Embryonic facial prominence (tissue), 1 donor: ENCODE measurements around the gene GAS6.
"Not testable (repeated sequence)": the region's sequence is repeated elsewhere in the genome, so short reads cannot be mapped to it uniquely, and the experiment has no call there.

Source experiments
- DNase-seq: peaks from one replicate; pipeline ENCODE4 v3.0.0-alpha.2; 2016; ENCODE audit errors: extremely low spot score

Gene GAS6

DNA sequence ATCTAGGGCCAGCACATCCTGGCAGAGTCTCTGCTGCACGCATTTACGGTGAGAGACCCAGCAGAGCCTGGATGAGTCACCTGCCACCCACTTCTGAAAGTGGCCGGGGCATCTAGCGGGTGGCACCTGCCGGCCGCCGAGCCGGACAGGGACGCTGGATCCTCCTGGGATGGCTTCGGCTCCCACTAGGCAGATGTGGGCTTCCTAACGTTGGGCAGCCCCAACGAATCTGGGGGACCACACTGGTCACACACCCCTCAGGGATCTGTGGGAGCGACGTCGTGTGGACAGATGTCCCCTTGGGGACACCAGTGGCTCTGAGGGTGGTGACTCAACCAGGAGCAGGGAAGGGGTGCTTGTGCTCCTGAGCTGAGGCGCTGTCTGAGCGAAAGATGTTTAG lies 72.7 kb downstream of the GAS6 start:
- DNase-seq = no peak

DNA sequence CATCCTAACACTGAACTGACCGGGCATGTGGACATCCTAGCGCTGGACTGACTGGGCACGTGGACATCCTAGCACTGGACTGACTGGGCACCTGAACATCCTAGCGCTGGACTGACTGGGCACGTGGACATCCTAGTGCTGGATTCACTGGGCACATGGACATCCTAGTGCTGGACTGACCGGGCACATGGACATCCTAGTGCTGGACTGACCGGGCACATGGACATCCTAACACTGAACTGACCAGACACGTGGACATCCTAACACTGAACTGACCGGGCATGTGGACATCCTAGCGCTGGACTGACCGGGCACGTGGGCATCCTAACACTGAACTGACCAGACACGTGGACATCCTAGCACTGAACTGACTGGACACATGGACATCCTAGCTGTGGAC lies 73.9 kb downstream of the GAS6 start:
- not testable (repeated sequence) for DNase-seq

DNA sequence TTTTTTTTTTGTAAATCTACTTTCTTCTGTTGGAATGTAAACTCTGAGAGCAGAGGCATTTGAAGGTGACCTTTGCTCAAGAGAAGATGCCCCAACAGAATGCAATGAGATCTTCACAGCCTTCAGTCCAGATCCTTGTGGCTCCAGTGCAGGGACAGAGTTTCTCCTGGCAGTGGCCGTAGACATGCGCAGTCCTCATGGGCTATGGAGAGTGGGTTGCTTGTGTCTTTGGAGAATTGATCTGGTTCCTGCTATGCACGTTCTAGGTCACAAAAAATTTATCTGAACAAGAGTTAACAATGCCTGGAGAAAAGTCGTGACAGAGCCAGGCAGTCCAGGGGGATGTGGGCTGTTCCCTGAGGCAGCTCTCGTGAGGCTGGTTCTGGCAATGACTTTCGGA lies 74.7 kb downstream of the GAS6 start:
- DNase-seq = no peak

- no peak for DNase-seq
These were observed 75.3 kb downstream of the GAS6 start for GRCh38 chr13:113788413-113789135.

GRCh38 chr13:113787694-113788093 lies 76.2 kb downstream of the GAS6 start:
- no peak for DNase-seq

- no peak for DNase-seq
These were observed 77.5 kb downstream of the GAS6 start for GRCh38 chr13:113786262-113786841.

- DNase-seq = no peak
These were observed 78.5 kb downstream of the GAS6 start for GRCh38 chr13:113785051-113786010.

DNA sequence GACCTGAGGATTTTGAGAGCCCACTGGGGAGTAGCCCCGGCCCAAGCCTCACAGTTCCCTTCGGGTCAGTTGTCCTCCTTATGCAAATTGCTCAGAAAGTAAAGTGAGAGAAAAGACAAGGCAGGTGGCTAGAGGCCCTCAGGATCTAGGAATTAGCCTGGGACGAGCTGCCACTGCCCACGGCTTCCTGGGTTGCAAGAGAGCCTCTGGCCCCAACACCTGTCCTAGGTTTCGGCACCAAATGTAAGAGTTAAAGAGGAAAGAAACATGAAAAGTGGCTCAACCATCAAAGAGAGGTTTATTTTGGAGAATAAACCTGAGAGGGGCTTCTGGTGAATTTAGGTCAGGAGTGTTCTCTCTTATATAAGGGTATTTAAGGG lies 79.2 kb downstream of the GAS6 start:
- DNase-seq = no peak

- DNase-seq = no peak
These were observed 79.8 kb downstream of the GAS6 start for GRCh38 chr13:113783966-113784644.

DNA sequence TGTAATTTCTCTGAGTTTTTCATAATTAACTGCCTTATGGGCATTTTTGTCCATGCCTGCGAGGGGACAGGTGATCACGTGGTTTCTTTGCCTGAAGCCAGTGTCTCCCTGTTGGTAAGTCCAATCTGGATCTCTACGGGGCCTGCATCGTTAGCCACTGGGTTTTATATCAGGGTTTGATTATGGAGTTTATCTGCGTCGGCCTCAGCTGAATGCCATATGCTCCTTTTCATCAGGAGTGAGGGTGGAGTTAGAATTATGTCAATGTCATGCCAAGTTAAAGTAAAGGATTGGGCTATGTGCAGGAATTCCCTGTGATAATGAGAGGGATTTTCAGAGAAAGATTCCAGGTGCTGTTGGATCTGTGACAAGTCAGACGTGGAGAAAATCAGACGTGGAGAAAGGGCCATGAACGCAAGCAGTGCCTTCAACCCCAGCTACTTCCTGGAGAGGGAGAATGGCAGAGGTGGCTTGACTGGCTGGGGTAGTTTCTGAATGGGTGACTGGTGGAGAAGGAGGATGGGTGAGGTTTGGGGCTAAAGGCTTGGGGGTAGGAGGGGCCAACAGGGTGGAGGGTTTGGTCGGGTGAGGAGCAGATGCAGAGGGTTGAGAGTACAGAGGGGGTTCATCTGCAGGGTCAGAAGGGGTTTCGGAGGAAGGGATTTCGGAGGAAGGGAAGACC lies 80.5 kb downstream of the GAS6 start:
- no peak for DNase-seq

GRCh38 chr13:113782472-113782871 lies 81.4 kb downstream of the GAS6 start:
- no peak for DNase-seq

GRCh38 chr13:113781571-113781970 lies 82.3 kb downstream of the GAS6 start:
- DNase-seq = no peak

DNA sequence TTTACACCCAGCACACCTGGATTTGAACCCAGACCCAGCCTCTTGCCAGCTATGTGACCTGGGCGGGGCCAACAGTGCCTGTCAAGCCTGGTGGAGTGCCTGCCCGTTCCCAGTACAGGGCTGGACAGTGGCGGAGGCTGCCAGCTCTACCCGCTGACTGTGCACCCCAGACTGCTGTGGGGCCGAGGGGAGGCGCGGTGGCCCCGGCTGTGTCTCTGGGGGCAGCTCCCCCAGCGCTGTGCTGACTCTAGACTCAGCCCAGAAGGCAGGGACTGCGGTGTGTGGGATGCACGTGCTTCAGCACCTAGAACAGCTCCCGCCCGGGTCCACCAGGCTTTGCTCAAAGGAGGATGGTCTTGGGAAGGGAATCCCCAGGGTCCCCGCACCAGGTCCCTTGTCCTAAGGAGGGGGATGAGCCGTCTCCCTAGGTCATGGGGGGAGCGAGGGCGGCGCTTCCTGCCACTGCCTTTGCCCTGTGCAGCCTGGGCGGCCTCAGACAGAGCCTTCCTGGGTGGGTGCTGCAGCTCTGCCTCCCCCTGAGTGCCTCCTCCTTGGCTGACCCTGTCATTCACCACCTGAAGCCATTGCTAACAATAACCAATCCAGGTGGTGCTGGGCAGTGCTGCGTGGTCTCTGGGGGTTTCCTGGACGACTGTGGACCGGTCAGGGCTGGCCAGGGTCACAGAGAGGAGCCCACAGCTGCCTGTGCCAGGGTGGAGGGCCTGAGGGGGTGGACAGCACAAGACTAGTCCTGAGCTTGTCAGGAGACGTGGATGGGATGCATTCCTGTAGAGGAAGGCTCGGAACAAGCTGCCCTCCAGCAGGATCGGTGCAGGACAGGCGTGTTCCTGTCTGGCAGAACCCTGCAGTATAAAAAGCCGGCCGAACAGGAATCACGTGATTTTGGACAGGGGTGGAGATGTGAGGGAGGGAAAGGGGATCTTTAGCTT lies 86.3 kb downstream of the GAS6 start:
- no peak for DNase-seq

DNA sequence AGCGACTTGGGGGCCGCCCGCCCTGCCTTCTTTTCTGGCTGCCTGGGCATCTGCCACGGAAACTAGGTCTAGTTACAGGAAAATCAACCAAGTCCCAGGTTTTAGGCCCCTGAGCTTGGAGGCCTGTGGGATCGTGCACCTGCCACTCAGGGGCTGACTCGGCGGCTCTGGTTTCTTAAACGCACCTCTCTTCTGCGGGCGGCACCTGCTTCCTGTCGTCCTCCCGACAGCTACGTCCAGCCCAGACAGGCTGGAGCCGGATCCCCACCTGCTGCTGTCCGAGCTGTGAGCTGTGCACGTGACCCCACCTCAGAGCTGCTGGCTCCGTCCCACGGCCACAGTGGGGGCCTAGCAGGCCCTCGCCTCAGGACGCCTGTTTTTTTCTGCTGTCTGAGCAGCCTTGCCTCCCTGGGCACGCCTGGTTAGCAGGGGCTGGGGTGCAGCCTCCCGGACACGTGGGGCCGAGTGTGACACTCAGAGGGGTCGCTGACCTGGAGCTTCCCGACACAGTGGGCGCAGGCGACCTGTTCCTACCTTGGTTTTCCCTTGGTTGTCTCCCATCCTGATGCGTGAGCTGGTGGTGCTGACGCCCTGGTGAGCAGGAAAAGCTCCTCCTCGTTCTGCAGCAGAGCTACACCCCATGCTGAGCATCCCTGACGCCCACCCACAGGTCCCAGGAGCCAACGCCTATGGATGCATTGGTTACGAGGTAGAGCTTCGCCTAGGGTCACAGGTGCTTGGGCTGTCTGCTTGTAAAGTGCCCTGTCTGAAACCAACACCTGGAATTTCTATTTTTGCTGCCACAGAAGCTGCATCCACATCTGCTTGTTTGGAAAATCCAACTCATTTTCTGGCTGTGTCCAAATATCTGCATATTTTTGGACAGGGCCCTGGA lies 87.4 kb downstream of the GAS6 start:
- DNase-seq = no peak

GRCh38 chr13:113775451-113776145 lies 88.3 kb downstream of the GAS6 start:
- no peak for DNase-seq

GRCh38 chr13:113774177-113775107 lies 89.4 kb downstream of the GAS6 start:
- DNase-seq = no peak

DNA sequence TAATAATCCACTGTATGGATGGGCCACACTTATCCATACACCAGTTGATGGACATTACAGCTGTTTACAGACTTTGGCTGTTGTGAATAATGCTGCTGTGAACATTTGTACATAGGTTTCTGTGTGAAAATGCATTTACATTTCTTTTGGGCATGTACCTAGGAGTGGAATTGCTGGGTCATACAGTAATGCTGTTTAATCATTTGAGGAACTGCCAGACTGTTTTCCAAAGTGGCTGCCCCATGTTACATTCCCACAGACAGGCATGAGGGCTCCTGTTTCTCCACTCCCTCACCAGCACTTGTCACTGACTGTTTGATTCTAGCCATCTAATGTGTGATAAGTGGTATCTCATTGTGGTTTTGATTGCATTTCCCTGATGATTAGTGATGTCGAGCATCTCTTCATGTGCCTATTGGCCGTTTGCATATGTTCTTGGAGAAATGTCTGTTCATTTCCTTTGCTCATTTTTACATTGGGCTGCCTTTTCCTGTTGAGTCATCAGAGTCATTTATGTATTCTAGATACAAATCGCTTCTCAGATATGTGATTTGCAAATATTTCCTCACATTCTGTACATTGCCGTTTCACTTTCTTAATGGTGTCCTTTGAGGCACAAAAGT lies 92.1 kb downstream of the GAS6 start:
- DNase-seq = no peak
